ENCODE results near the gene IGSF21.

The IGSF21 gene

GRCh38 chr1:18178111-18178510, 70.5 kb downstream of the IGSF21 start:
- DNase-seq (ENCODE audit: low spot score), result no peak

GRCh38 chr1:18179009-18179408, 71.4 kb downstream of the IGSF21 start:
- DNase-seq (ENCODE audit: low spot score), result no peak

GRCh38 chr1:18182398-18183160, 75.0 kb downstream of the IGSF21 start:
- DNase-seq (ENCODE audit: low spot score), result no peak

- no peak for DNase-seq (ENCODE audit: low spot score)
Observed at GRCh38 chr1:18183533-18183932, 75.9 kb downstream of the IGSF21 start.

GRCh38 chr1:18187054-18187453, 79.5 kb downstream of the IGSF21 start:
- DNase-seq (ENCODE audit: low spot score), result no peak

- DNase-seq (ENCODE audit: low spot score), result no peak
Observed at GRCh38 chr1:18188820-18189517, 81.4 kb downstream of the IGSF21 start.

GRCh38 chr1:18190598-18190997, 83.0 kb downstream of the IGSF21 start:
- no peak for DNase-seq (ENCODE audit: low spot score)

GRCh38 chr1:18191037-18191436, 83.4 kb downstream of the IGSF21 start:
- no peak for DNase-seq (ENCODE audit: low spot score)

GRCh38 chr1:18191481-18192155, 84.0 kb downstream of the IGSF21 start:
- no peak for DNase-seq (ENCODE audit: low spot score)

GRCh38 chr1:18192182-18192581, 84.6 kb downstream of the IGSF21 start:
- DNase-seq (ENCODE audit: low spot score), result no peak

GRCh38 chr1:18192974-18193373, 85.4 kb downstream of the IGSF21 start:
- DNase-seq (ENCODE audit: low spot score), result no peak

GRCh38 chr1:18197299-18197698, 89.7 kb downstream of the IGSF21 start:
- DNase-seq (ENCODE audit: low spot score), result no peak

GRCh38 chr1:18198260-18198659, 90.7 kb downstream of the IGSF21 start:
- no peak for DNase-seq (ENCODE audit: low spot score)

GRCh38 chr1:18199462-18199861, 91.9 kb downstream of the IGSF21 start:
- DNase-seq (ENCODE audit: low spot score), result no peak

GRCh38 chr1:18200136-18200717, 92.6 kb downstream of the IGSF21 start:
- no peak for DNase-seq (ENCODE audit: low spot score)

GRCh38 chr1:18200918-18201317, 93.3 kb downstream of the IGSF21 start:
- no peak for DNase-seq (ENCODE audit: low spot score)

- no peak for DNase-seq (ENCODE audit: low spot score)
Observed at GRCh38 chr1:18201997-18202719, 94.6 kb downstream of the IGSF21 start.

- DNase-seq (ENCODE audit: low spot score), result no peak
Observed at GRCh38 chr1:18203645-18204044, 96.0 kb downstream of the IGSF21 start.

- no peak for DNase-seq (ENCODE audit: low spot score)
Observed at GRCh38 chr1:18204575-18204974, 97.0 kb downstream of the IGSF21 start.

- no peak for DNase-seq (ENCODE audit: low spot score)
Observed at GRCh38 chr1:18205319-18205718, 97.7 kb downstream of the IGSF21 start.

GRCh38 chr1:18211764-18212163, 104.2 kb downstream of the IGSF21 start:
- DNase-seq (ENCODE audit: low spot score), result no peak
